ENCODE data around the gene MYF6.

DNA sequence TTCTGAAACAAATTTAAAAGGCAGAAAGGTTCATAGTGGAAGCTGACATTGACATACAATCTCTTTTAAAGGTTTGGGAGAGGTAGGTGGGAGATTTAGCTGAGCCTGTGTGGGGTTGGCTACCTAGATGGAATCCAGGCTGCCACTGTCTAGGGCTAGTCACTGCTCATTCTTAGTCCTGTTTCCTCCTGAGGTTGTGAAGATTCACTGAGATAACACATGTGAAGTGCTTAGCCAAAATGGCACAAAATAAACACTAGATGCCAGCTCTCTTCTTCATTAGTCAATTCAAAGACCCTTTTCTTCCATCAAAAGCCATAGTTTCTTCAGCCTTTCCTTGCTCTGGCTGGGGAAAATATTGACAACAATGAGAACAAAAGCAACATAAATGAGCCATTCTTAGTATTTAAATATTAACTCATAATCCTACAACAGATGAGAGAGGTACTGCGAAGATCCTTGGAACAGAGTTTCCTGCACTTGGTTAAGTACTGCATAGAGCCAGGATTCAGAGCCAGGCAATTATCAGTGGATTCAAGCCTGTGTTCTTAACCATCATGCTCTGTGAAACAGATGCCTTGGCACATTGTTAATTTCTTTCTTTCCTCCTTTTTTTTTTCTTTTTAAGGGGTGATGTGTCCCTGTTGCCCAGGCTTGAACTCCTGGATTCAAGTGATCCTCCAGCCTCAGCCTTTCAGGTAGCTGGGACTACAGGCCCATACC lies 3.5 kb downstream of the MYF6 start:
- TF ChIP-seq, protein P1, sequence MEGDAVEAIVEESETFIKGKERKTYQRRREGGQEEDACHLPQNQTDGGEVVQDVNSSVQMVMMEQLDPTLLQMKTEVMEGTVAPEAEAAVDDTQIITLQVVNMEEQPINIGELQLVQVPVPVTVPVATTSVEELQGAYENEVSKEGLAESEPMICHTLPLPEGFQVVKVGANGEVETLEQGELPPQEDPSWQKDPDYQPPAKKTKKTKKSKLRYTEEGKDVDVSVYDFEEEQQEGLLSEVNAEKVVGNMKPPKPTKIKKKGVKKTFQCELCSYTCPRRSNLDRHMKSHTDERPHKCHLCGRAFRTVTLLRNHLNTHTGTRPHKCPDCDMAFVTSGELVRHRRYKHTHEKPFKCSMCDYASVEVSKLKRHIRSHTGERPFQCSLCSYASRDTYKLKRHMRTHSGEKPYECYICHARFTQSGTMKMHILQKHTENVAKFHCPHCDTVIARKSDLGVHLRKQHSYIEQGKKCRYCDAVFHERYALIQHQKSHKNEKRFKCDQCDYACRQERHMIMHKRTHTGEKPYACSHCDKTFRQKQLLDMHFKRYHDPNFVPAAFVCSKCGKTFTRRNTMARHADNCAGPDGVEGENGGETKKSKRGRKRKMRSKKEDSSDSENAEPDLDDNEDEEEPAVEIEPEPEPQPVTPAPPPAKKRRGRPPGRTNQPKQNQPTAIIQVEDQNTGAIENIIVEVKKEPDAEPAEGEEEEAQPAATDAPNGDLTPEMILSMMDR (IDR thresholded peaks at IDR 0.05) = no peak
- TF ChIP-seq POLR2AphosphoS5 (IDR thresholded peaks at IDR 0.05) = no peak

All from breast epithelium (tissue), 3 donors.